Bronchial epithelial cell (primary cell): Measurements from ENCODE around the gene OR8B3. TPM values are rescaled to one million over a fixed set of nuclear protein-coding genes. Genes with fewer than 3 reads are reported as not detected.
A peak's percentile ranks its signal among the peaks of the same experiment; 100 is the strongest.
"Not testable (repeated sequence)": the region's sequence is repeated elsewhere in the genome, so short reads cannot be mapped to it uniquely, and the experiment has no call there.

ENCODE experiments used
- DNase-seq: peaks from one replicate; pipeline ENCODE4 v3.0.0-alpha.2; 2010; ENCODE audit warnings: low read depth
- FAIRE-seq: peaks from 2 replicates; lab custom pipeline; 2011; peaks lifted over from hg19 to GRCh38; lab: Jason Lieb, UNC
- H3K27me3 ChIP-seq: 2 replicates; pipeline ENCODE4 v1.5.1; 2011; ENCODE audit warnings: low read length; ENCODE audit not compliant: control insufficient read depth, insufficient read depth
- H3K36me3 ChIP-seq: 2 replicates; pipeline ENCODE4 v1.5.1; 2011; ENCODE audit warnings: low read length; ENCODE audit not compliant: control insufficient read depth, insufficient read depth
- H3K4me3 ChIP-seq: 2 replicates; pipeline ENCODE4 v1.5.1; 2011; ENCODE audit warnings: mild to moderate bottlenecking, low read depth, low read length, control low read depth
- total RNA-seq: library from RNA; depleted of rRNA; stranded (reverse); fragments of >200 nt; gene quantifications from 2 replicates; pipeline ENCODE4 v1.2.1, GENCODE V29; 2014
- TF ChIP-seq, protein P1 (sequence below): IDR thresholded peaks from 2 replicates; pipeline ENCODE4 v1.5.1; 2011; ENCODE audit warnings: mild to moderate bottlenecking, moderate library complexity, low read length, control low read depth, inconsistent platforms; ENCODE audit not compliant: insufficient read depth, severe bottlenecking

Gene OR8B3
- total RNA-seq, 1 donor from 2014 or later: not detected

DNA sequence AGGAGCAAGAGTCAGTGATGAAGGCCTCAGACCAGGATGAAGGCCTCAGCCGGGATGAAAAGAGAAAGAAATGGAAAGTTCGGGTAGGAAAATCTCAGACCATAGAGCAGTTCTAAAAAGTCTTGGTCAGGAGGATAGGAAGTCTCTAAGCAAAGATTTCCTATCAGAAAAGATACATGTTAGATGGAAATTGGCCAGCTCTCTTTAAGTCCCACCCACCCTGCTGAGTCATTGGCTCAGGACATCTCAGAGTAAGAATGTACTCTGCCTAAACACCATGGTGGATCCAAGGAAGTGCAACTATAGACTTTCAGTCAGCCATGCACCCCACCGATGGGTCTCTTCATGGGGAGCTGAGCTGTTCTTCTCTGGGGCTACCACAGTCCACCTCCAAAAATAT lies 4.4 kb downstream of the OR8B3 start:
- DNase-seq (peak; percentile 34), FAIRE-seq (no peak)
- Histone ChIP-seq H3K36me3 (no peaks in the 10 kb centered on the region), H3K27me3 (no peaks in the 10 kb centered on the region), H3K4me3 (no peak overlapping the region)
- TF ChIP-seq, protein P1, sequence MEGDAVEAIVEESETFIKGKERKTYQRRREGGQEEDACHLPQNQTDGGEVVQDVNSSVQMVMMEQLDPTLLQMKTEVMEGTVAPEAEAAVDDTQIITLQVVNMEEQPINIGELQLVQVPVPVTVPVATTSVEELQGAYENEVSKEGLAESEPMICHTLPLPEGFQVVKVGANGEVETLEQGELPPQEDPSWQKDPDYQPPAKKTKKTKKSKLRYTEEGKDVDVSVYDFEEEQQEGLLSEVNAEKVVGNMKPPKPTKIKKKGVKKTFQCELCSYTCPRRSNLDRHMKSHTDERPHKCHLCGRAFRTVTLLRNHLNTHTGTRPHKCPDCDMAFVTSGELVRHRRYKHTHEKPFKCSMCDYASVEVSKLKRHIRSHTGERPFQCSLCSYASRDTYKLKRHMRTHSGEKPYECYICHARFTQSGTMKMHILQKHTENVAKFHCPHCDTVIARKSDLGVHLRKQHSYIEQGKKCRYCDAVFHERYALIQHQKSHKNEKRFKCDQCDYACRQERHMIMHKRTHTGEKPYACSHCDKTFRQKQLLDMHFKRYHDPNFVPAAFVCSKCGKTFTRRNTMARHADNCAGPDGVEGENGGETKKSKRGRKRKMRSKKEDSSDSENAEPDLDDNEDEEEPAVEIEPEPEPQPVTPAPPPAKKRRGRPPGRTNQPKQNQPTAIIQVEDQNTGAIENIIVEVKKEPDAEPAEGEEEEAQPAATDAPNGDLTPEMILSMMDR: no peak

DNA sequence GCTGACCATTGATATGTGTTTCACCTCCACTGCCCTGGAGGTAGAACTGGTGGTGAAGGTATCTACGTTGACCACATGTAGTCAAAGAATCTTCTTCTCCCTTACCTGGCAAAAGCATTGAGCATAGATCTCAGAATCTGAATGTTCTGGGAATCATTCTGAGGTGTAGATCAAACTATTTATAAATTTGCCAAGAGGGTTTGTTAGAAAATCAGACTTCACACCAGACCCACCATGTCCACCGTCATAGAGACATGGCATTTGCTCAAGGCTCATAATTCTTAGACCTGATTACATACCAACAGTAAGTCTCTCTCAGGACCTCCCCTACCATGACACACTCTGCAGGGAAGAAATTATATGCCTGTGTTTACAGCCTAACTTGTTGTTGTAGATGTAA lies 14.4 kb downstream of the OR8B3 start, which contains the start of gene OR8B2:
OR8B2 (minus strand) TSS at position 101 of the 400 bp plus-strand sequence. CDS start 1,156 bp downstream, outside the sequence.
- DNase-seq: no peak
- Histone ChIP-seq H3K36me3 (no peaks in the 10 kb centered on the region), H3K4me3 (no peak within 1 kb of the TSS), H3K27me3 (no peaks in the 10 kb centered on the region)
- FAIRE-seq: no peak
- TF ChIP-seq, protein P1: no peak

DNA sequence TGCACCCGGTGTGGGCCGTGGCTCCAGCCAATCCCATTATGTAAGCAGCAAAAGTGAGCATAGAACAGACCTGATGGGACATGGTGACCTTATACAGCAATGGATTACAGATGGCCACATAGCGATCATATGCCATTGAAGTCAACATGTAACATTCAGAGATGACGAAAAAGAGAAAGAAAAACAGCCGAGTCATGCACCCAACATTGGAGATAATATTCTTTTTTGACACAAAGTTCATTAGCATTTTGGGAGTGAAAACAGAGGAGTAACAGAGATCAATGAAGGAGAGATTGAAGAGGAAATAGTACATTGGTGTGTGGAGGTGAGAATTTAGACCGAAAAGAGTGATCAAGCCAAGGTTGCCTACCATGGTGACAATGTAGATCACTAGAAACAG lies 16.0 kb downstream of the OR8B3 start:
- H3K4me3 ChIP-seq, H3K36me3 ChIP-seq, H3K27me3 ChIP-seq, DNase-seq, FAIRE-seq: not testable (repeated sequence)

DNA sequence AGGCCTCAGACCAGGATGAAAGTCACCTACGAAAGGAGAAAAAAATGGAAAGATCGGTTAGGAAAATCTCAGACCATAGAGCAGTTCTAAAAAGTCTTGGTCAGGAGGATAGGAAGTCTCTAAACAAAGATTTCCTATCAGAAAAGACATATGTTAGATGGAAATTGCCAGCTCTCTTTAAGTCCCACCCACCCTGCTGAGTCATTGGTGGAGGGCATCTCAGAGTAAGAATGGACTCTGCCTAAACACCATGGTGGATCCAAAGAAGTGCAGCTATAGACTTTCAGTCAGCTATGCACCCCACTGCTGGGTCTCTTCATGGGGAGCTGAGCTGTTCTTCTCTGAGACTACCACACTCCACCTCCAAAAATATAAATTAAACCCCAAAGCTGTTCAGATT lies 18.2 kb downstream of the OR8B3 start:
- Histone ChIP-seq H3K36me3 (no peaks in the 10 kb centered on the region), H3K27me3 (no peaks in the 10 kb centered on the region), H3K4me3 (no peak overlapping the region)
- FAIRE-seq (no peak), DNase-seq (no peak)
- TF ChIP-seq, protein P1: no peak

DNA sequence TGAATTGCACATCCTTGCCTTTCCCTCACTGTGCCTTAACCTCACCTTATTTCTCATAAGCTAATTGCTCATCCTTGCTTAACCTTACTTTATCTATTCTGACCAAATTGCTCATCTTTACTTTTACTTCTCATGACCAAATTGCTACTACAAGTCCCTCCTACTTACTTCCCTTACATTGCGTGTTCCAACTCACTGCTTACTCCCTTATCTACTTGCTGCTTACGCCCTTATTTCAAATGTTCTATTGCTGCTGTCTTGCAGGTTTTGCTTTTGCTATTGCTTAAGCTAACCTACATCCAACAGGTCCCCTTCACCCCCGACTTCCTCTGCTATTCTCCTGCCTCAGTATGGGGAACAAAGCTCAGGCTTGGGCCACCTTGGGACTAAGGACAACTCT lies 22.5 kb downstream of the OR8B3 start:
- no peak for DNase-seq
- no peaks in the 10 kb centered on the region for H3K36me3 ChIP-seq
- FAIRE-seq: no peak
- H3K27me3 ChIP-seq: no peaks in the 10 kb centered on the region
- TF ChIP-seq, protein P1: no peak
- H3K4me3 ChIP-seq: no peak overlapping the region

DNA sequence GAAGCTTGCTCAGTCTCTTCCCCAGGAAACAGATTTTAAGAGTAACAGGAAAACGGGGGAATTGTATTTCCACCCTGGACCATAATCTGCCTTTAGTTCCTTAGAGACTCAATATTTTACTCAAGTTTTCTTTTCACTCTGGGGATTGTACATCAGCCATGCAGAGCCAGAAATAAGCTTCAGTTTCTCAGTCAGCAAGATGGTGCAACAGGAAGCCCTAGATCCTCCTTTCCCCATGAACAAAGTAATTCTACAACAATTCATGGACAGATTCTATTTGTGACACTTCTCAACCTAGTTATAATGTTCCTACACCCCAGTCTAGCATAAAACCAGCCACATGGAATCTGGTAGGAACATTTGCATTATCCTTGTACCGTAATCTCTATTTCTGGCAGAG lies 39.3 kb downstream of the OR8B3 start:
- Histone ChIP-seq H3K36me3 (no peaks in the 10 kb centered on the region), H3K27me3 (no peaks in the 10 kb centered on the region), H3K4me3 (no peak overlapping the region)
- no peak for DNase-seq
- FAIRE-seq: no peak
- TF ChIP-seq, protein P1: no peak
